Coronary artery (tissue), 2 donors: ENCODE measurements around the gene FAM120C.

ENCODE experiments used
- DNase-seq: peaks from one replicate; pipeline ENCODE4 v3.0.0-alpha.2; 2017; ENCODE audit warnings: low spot score
- H3K27ac ChIP-seq, 2 donors: fragments of 200-600 bp; sonication (generic); one replicate each; pipeline ENCODE4 v1.5.1; 2016 to 2019
- H3K4me3 ChIP-seq: fragments of 200-600 bp; sonication (generic); 2 replicates; pipeline ENCODE4 v1.5.1; 2016; ENCODE audit warnings: mild to moderate bottlenecking, moderate library complexity
- CTCF ChIP-seq: fragments of 200-600 bp; sonication (generic); IDR thresholded peaks from one replicate; pipeline ENCODE4 v1.5.1; 2019; ENCODE audit warnings: antibody characterized with exemption

FAM120C gene

GRCh38 chrX:54087661-54088060 lies 95.4 kb downstream of the FAM120C start:
- DNase-seq: no peak
- no peak for TF ChIP-seq CTCF
- Histone ChIP-seq H3K4me3 (no peak overlapping the region), H3K27ac (no peak overlapping the region)

DNA sequence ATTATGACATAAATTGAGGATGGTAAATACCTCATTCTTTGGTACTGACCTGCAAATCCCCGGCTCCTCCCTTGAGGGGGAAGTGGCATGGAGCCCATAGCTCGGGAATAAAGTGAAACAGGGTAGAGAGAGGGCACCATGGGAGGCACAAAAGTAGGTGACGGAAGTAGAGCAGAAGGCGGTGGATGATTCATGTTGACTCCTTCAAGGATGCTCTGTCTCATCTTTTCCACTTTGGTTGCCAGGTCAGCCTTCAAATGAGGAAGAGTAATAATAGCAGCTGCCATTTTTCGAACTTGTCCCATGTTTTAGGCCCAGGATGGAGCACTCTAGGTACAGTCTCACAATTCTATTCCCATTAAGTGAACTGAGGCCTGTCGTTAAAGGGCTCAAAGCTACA lies 97.4 kb downstream of the FAM120C start:
- Histone ChIP-seq H3K4me3 (no peak overlapping the region), H3K27ac (no peak overlapping the region)
- TF ChIP-seq CTCF: no peak
- DNase-seq: no peak

GRCh38 chrX:54076903-54077302 lies 106.2 kb downstream of the FAM120C start:
- no peak for DNase-seq
- Histone ChIP-seq H3K4me3 (no peak overlapping the region), H3K27ac (no peak overlapping the region)
- no peak for TF ChIP-seq CTCF

DNA sequence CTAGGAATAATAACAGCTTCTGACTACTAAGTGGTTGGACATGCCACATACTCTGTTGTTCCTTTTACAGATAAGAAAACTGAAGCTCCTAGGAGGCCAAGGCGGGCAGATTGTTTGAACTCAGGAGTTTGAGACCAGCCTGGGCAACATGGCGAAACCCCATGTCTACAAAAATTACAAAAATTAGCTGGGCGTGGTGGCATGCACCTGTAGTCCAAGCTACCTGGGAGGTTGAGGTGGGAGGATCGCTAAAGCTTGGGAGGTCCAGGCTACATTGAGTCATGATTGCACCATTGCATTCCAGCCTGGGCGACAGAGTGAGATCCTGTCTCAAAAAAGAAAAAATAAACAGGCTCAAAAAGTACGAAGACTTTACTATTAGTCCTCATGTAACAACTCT lies 108.2 kb downstream of the FAM120C start:
- H3K27ac ChIP-seq: no peak overlapping the region
- H3K4me3 ChIP-seq: no peak overlapping the region
- no peak for TF ChIP-seq CTCF
- DNase-seq: no peak

GRCh38 chrX:54067766-54068165 lies 115.3 kb downstream of the FAM120C start:
- no peak for TF ChIP-seq CTCF
- H3K4me3 ChIP-seq: no peak overlapping the region
- no peak for DNase-seq
- no peak overlapping the region for H3K27ac ChIP-seq

GRCh38 chrX:54066841-54067240 lies 116.2 kb downstream of the FAM120C start:
- no peak for TF ChIP-seq CTCF
- Histone ChIP-seq H3K27ac (no peak overlapping the region), H3K4me3 (no peak overlapping the region)
- DNase-seq: no peak

DNA sequence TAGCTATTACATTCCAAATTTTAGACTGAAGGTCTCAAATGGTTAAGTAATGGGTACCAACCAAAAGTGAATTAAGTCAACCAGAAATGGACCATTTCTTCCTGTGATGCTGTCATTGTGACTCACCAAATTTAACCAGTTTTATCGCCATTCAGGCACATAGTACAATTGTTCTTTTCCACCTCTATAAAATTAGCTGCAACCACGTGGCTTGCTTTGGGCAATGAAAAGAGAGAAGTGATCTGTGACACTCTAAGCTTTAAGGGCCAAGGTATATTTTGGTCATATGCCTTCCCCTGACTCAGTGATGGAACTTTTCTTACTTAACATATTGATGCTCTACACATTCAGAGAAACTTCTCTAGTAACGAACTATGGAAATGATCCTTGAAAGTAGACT lies 118.5 kb downstream of the FAM120C start:
- Histone ChIP-seq H3K4me3 (no peak overlapping the region), H3K27ac (no peak overlapping the region)
- DNase-seq: no peak
- no peak for TF ChIP-seq CTCF
